Activated naive CD4-positive, alpha-beta T cell (primary cell): ENCODE measurements around the gene SDC3.

Experiments used
- DNase-seq, 4 experiments: peaks; one replicate each; lab custom pipeline; 2025; lab: John Stamatoyannopoulos, UW

Gene SDC3

DNA sequence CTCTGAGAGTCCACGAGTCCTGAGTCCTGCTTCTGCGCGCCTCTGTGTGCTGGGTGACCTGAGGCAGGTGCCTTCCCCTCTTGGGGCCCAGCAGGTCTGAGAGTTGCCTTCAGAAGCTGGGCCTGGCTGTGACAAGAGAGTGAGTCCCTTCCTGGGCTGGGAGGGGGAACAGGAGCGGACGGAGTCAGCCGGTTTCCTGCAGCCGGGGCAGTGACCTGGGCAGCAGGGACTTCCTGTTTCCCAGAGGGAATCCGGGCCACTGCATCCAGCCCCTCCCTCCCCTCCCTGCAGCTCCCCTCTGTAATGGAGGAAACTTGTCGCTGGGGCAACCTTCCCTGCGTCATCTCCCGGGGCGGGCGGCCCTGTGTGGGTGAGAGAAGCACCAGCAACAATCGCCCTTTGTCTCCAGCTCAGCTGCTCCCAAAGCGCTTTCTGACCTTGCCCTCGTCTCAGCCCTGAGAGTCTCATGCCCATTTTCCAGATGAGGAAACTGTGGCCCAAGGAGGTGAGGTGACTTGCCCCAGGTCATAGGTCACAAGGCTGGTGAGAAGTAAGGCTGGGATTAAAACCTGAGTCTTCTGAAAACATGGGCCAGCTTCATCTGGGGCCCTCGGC, 61.1 kb downstream of the SDC3 start:
- DNase-seq = no peak

DNA sequence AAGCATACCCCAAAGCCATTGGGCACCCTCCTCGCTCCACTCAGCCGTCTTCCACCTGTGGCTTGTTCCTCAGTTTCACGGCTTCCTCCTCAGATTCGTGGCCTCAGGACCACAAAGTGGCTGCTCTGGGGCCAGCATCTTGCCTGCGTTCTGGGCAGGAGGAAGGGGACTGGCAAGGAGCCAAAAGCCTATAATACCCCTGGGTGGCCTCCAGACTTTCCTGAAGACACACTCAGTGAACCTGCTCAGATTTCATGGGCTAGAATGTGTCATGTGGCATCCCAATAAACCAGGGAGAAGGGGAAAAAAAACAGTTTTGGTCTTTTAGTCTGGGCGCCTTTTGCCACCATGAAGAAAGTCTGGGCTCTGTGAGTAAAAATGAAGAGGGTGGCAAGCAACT, 62.0 kb downstream of the SDC3 start:
- no peak for DNase-seq

- no peak for DNase-seq
Observed at GRCh38 chr1:30845904-30846290, 62.7 kb downstream of the SDC3 start.

DNA sequence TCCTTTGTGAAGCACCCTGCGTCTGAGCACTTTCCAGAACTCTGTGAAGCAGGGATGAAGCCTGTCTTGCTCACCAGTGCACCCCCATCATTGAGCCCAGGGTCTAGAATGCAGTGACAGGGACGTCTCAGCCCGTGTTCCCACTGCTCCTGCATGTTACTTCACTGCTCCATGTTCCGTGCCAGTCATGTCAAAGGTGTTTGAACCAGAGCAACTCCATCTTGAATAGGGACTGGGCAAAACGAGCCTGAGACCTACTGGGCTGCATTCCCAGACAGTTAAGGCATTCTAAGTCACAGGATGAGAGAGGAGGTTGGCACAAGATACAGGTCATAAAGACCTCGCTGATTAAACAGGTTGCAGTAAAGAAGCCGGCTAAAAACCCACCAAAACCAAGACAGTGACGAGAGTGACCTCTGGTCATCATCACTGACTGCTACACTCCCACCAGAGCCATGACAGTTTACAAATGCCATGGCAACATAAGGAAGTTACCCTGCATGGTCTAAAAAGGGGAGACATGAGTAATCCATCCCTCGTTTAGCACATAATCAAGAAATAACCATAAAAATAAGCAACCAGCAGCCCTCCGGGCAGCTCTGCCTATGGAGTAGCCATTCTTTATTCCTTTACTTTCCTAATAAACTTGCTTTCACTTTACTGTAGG, 63.2 kb downstream of the SDC3 start:
- DNase-seq = no peak

GRCh38 chr1:30844631-30845030, 63.9 kb downstream of the SDC3 start:
- DNase-seq = no peak

DNA sequence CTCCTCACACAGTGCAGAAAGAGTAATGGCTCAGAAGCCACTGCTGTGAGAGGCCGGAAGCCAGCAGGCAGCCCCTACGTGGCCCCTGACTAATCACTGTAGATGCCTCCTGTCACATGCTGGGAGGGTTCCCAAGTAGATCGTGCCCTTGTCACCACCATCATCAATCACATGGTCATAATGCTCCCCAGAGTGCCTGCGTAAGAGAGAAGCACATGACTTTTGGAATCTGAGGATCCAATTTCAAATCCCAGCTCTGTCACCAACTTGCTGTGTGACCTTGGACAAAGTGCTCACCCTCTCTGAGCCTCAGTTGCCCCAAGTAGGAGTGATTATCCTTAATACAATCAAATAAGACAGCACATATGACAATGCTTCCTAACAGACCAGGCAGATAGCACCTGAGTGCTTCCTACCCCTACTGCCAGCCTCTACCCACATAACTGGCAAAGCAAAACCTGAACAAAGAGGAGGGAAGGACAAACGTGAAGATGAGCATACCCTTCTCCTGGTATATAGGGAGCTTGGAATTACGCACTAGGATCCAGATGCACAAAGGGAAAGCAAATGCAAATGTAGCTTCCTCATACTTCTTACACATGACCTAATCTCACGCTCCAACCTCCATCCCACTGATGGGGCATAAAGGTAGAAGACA, 65.7 kb downstream of the SDC3 start:
- no peak for DNase-seq

DNA sequence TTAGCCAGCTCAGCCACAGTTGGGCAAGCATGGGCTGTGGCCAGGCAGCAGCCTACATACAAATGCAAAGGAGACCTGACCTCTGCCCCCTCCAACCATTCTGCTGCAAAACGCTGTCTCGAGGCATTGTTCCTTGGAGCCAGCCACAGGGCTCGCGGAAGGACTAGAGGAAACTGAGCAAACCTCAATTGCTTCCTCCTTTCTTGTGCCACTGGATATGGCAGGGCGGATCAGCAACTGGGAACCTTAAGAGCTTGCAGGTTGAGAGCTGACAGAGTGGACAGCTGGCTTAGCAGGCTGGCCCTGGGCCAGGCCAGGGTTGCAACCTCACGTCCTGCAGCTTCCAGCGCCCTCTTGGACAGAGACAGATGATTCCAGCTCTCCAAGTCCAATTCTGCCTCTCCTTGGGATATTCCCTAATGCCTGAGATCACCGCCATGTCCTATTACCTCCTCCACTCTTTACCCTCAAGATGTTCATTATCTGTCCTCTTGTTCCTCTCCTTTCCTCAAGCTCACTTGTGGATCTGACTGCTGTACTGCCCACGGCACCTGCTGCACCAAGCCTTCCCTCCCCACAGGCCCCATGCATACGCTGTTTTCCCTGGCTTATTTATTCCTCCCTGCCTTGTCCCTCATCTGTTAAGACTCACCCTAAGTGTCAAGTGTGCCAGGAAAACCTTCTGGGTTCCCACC, 67.5 kb downstream of the SDC3 start:
- DNase-seq = no peak

DNA sequence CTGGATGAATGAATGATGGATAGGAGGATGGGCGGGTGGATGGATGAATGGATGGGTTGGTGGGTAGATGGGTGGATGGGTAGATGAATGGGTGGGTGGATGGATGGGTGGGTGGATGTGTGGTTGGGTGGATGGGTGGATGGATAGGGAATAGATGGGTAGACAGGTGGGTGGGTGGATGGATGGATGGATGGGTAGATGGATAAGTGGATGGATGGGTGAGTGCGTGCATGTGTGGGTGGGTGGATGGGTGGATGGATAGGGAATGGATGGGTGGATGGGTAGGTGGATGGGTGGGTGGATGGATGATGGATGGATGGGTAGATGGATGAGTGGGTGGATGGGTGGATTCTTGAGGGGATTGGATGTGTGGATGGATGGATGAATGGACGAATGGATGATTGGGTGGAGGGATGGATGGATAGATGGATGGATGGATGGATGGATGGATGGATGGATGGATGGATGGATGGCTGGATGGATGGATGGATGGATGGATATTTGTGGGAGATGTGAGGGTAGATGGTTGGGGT, 68.7 kb downstream of the SDC3 start:
- no peak for DNase-seq

DNA sequence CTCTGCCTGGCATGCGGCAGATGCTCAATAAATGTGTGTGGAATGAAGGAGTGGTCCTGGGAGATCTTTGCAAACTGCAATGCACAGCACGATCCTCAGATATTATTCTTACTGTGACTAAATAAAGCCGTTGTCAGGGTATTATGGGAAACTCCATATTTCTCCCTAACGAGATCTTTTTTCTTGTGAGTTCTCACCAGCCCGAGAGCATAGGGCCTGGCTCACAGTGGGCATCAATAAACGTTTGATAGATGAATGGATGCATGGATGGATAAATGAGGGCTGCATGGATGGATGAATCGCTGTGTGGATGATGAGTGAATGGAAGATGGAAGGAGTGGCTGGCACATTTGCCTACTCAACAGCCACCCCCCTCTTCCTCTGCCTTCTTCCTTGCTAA, 69.6 kb downstream of the SDC3 start:
- no peak for DNase-seq

DNA sequence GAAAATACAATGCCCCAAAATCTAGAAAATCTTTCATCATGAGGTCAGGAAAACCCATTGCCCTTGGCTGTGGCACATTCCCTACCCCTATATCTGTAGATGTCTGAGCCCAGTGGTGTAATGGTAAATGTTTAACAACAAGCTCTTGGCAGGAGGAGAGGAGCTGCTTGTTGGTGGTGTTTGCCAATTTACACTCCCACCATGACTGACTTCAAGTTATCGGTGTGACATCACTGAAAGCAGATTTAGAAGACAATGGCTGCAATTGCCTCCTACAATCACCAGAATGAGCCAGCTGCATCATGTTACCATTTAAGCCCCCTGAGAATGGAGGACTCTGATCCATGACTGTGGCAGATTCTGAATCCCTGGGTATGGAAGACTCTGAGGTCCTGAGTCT, 70.9 kb downstream of the SDC3 start:
- DNase-seq = no peak

DNA sequence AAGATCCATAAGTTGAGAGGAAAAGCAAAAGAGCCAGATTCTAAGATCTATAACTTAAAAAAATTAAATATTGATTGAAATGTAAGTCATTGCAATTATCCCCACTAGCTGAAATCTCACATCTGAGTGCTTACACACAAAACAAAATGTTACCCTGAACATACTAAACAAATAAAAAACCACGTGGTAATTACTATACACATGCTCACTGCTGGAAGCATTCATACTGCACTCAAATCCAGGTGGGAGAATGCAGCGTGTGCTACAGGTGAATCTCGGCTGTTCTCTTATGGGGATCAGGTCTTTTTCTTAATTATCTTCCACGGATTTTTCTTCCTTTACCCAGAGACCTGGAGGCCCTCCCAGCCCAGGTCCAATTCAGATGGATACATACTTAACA, 74.3 kb downstream of the SDC3 start:
- DNase-seq = no peak

DNA sequence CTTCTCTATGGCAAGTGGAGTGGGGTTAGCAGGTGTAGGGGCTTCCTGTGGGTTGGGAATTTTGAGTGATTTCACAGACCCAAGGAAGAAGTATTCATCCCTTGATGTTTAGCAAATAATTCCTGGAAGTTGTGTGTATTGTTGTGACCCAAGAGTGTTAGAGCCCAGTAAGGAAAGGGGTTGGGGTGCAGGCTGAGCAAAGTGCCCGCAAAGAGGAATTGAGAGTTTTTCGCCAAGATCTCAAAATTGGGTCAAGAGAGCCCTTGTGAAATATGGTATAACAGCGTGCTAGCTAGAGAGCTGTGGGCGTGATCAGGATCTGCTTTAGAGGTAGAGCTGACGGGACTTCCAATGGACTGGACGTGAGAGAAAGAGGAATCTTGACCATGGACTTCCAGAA, 78.0 kb downstream of the SDC3 start:
- no peak for DNase-seq

- DNase-seq = no peak
Observed at GRCh38 chr1:30829889-30830288, 78.7 kb downstream of the SDC3 start.

DNA sequence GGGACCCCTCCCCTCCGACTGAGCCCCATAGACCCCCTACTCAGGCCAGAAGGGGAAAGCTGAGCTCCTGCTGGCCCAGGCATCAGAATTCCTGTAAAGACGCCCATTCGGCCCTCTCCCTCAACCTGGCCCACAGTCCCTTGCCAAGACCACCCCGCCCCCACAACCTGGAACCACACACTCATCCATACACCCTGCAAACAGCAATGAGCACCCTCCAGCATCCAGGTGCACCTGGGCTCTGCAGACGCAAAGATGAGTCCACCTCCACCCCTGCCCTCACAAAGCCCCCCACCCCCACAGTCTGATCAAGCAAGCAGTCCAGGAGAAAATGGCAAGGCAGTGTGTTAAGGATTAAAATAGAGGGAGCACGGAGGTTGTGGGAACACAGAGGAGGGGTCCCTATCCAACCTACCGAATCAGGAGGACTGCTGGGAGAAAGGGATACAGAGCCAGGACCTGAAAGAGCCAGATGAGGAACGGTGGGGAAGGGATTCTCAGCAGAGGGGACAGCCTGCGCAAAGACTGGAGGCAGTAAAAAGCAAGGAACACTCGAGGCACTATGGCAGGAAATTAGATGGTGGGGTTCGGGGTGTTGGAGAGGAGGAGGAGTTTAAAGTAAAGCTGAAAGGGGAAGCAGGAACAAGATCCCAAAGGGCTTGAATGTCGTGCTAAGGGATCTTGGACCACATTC, 83.7 kb downstream of the SDC3 start:
- no peak for DNase-seq

- DNase-seq = peak in 3 of 4 experiments; percentile 2 to 11 (median 3)
Observed at GRCh38 chr1:30823969-30824735, 84.4 kb downstream of the SDC3 start.

- DNase-seq = no peak
Observed at GRCh38 chr1:30823627-30823968, 85.0 kb downstream of the SDC3 start.

GRCh38 chr1:30822966-30823581, 85.5 kb downstream of the SDC3 start:
- DNase-seq = no peak

- no peak for DNase-seq
Observed at GRCh38 chr1:30822006-30822405, 86.6 kb downstream of the SDC3 start.

- no peak for DNase-seq
Observed at GRCh38 chr1:30820299-30820698, 88.3 kb downstream of the SDC3 start.
